HG03354 (cell line): ENCODE measurements around the gene SOX13.

Experiments
- ATAC-seq: cut with Tn5 transposase; IDR thresholded peaks from one replicate; pipeline ENCODE4 v1.9.1; 2021; ENCODE audit warnings: mild to moderate bottlenecking; ENCODE audit not compliant: unreplicated experiment, poor library complexity, severe bottlenecking

SOX13 gene

DNA sequence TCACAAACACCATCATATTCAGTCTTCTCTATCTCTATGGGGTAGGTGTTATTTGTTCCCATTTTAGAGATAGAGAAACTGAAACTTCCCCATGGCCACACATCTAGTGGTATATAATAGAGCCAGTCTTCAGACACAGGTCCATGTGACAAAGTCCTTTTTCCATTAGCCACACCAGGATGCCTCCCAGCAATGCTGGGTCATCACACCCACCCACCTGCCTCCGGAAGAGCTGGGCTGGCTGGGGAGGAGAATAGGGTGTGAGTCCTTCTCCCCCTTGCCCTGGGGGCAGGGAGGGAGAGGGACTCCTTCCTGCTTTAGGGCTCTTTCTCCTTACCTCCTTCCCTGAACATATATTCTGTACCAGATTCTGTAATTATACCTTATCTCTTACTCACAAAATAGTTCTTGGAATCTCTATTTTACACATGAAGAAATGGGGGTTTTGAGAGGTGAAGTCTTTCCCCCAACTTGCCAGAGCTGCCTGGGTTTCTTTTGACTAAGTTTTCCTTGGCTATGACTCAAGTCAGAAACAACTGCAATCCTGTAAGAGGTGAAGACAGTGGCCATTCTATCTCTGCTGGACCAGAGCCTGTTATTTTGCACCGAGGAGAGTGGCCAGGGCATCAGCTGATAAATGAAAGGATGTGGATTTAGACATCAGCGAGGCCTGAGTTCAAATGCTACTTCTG, 30.0 kb downstream of the SOX13 start:
- ATAC-seq = no peak

DNA sequence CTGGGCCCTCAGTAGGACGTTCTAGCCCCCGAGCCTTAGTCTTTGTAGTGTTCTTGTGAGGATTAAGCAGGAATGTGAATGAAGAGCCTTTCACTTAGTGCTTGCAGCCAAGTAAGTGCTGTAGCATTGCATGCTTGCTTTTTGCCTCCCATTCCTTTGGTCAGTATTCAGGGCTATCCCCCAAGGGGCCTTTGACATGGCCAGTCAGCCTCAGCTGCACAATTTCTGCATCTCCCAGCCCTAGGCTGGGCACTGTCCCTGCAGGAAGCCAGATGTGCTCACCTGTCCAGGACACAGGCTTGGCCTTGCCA, 30.5 kb downstream of the SOX13 start:
- ATAC-seq = no peak

DNA sequence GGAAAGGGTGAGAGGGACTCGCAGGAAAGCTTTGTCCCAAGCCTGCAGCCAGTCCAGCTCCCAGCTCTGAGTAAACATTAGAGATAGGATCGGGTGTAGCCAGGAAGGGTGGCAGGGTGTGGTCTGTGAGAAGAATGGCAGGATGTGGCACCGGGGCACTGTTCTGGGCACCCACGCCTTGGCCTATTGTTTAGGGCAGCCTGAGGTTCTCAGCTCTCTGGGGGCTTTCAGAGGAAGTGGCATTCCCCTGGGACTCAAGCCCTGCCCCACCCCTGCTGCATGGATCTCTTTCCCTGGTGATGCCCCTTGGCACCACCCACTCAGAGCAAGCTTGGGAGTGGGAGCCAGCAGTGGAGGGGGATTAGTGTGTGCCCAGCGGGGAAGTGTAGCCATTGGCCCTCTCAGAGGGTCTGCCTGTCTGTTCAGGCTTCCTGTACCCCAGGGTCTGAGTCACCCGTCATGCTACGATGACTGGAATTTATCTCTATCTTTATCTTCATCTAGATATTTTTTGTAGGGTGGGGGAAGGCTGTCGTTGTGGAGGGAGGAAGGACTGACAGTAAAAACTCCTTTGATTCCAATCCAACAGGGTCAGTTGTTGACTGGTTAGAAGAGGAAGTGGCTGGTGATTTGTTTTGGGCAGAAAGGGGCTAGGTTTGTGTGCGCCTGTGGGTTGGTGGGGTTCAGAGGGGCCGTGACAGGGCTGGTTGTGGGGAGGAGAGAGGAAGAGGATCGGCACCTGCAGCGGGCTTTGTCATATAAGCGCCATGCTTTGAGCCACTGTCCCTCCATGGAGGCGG, 31.6 kb downstream of the SOX13 start:
- no peak for ATAC-seq

DNA sequence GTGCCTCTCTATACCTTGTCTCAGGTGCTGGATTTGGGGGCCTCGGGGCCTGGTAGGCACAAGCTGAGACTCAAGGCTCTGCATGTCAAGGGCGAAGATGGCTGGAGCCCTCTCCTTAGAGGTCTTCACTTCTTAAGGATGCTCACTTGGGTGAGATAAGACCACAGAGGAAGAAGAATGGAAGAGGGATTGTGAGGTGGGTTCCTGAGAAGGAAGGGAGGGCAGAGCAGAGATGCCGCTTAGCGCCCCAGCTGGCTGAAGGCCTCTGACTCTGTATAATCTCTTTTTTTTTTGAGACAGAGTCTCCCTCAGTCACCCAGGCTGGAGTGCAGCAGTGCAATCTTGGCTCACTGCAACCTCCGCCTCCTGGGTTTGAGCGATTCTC, 32.2 kb downstream of the SOX13 start:
- ATAC-seq = no peak

DNA sequence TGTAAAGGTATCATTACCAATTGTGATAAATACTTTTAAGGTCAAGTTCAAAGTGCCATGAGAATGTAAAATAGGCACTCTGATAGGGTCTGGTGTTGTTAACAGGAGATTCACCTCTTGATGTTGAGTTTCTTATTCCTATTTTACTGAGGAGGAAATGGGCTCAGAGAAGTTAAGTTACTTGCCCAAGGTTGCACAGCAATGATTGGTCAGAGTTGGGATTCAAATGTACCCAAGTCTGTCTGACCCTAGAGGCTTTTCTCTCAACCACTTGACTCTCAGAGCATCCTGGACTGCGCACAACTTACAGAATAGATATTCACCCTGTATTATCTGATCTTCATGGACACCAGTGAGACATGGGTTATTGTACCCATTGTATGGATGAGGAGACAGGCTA, 33.9 kb downstream of the SOX13 start:
- no peak for ATAC-seq

DNA sequence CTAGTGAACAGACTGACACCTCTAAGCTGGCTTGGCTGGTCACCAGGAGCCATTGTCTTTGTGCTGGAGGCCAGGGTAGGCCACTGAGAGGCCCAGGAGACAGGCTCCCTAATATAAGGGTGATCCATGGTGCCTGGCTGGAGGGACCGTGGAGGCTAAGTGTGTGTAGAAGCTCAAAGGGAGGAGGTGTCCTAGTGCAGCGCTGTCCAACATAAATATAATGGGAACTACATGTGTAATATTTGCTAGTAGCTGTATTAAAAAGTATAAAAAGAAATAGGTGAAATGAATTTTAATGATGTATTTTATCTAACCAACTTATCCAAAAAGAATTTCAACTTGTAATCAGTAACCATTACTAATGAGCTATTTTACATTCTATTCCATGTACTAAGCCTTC, 35.0 kb downstream of the SOX13 start:
- ATAC-seq = no peak

DNA sequence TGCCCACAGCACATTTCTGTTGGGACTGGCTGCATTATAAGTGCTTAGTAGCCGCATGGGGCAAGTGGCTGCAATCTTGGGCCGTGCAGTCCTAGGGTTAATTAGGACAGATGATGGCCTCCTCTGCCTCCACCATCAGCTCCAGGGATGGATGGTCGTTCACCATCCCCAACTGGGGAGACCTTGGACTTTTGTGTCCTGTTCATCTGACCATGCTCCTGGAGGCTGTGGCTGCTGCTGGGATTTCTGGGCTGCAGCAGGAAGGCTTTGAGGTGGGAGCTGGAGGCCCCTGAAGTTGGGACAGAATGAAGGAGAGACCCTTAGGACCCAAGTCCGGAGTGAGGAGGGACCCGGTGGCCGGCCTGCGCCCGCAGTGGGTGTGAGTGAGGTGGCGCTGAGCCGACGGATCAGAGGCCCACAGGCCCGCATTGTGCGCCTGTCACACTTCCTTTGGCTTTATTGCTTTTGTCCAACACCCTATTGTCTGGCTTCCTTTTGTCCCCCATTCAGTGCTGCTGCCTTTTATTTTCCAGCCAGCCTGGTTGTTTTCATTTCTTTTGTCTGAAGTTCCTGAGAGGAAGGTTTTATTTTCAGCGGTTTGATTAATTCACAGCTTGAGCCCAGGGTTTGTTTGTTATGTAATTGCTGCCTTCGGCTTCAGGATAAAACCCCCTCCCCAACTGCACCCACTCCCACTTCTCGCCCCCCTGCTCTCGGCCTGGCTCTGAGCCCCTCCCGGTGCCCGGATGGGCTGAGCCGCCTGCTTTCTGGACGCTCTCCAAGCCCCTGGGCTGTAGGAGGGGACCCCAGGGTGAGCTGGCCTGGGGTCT, 35.6 kb downstream of the SOX13 start:
- no peak for ATAC-seq

DNA sequence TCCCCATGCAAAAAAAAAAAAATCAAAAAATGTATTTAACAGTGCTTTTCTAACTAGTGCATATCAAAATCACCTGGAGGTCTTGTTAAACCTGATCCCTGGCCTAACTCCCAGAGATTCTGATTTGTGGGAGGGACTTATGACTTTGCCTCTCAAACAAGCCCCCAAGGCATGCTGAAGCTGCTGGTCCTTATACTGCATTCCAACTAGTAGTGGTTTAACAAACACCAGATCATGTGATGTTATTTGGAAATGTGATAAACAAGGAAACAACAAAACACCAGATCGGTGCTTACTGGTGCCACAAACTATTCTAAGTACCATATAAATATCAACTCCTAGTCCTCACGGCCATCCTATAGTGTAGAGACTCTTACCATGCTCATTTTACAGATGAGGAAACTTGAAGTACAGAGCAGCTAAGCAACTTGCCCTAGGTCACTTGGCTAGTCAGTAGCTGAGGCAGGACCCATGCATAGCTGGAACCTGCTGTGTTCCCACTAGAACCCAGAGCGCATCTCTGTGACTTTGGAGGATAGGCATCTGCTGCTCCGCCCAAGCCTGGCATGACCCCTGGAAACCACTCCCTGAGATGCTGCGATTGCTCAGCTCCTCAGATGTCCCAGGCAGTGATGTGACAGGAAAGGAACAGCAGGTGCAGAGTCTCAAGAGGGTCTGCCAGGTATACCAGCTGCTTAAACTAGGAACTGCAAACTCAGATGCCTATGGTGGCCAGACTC, 38.1 kb downstream of the SOX13 start:
- ATAC-seq = no peak

DNA sequence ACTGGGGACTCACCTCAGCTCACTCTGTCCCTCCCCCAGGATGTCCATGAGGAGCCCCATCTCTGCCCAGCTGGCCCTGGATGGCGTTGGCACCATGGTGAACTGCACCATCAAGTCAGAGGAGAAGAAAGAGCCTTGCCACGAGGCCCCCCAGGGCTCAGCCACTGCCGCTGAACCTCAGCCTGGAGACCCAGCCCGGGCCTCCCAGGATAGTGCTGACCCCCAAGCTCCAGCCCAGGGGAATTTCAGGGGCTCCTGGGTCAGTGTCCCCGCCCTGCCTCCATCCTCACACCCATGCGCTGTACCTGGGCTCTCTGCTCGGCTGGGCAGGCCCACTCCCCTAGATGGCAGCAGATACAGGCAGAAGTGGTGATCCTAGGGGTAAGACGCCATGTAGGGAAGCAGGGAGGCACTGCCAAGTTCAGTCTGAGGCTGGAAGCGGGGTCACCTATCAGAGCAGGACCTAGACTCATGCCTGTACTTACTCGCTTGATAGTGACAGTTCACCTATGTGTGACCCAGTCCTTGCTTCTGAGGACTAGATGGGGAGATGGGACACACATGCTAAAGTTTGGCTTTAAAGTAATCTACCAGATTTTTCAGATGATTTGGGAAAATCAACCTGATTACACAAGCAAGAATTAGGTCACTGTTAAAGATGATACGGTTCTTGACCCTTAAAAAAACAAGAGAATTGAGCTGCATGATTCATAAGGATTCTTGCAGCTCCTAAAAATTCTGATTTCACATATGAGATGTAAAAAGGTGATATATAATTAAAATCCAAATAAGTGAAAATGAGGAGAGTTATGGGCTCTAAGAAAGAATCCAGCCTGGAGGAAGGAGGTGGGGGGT, 40.2 kb downstream of the SOX13 start:
- no peak for ATAC-seq

DNA sequence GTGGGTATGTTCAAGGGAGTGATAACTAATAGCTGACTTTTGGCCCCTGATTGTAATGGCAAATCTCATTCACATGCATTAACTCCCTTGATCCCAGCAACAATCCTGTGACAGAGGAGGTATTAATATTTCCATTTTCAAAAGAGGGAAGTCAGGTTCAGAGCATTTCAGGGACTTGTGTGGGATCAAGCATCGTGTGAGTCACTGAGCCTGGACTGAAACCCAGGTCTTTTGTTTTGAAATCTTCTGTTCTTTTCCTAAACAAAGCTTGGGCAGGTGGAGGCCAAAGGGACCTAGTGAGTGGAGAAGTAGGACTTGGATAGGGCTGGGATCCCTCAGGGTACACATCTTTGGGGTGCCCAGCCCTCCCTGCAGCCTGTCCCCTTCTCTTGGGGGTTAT, 41.0 kb downstream of the SOX13 start:
- no peak for ATAC-seq

DNA sequence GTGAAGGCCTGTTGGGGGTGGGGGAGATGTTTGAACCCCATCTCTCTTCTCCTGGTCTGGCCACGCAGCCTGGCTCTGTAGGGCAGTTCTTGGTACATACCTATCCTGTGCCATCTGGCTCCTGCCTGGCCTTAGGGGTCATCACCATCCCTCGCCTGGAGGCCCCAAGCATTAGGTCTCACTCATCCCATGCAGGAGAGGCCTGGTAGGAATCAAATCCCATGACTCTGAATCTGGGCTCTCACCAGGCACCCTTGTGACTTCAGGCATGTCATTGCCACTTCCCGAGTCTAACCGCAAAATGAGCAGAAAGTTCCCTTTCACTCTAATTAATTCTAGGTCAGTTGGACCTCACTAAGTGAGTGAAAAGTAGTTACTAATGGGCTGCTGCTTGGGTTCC, 41.7 kb downstream of the SOX13 start:
- ATAC-seq = no peak

DNA sequence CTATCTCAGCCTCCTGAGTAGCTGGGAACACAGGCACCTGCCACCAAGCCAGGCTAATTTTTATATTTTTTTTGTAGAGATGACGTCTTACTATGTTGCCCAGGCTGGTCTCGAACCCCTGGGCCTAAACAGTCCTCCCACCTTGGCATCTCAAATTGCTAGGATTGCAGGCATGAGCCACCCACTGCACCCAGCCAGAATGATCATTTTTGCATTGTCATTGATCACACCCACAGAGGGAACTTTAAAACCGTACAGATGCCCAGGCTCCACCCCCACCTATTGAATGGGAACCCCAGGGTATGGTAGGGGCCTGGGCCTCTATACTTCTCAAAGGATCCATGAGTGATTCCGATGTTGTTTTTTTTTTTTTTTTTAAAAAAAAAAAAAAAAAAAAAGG, 42.2 kb downstream of the SOX13 start:
- no peak for ATAC-seq

DNA sequence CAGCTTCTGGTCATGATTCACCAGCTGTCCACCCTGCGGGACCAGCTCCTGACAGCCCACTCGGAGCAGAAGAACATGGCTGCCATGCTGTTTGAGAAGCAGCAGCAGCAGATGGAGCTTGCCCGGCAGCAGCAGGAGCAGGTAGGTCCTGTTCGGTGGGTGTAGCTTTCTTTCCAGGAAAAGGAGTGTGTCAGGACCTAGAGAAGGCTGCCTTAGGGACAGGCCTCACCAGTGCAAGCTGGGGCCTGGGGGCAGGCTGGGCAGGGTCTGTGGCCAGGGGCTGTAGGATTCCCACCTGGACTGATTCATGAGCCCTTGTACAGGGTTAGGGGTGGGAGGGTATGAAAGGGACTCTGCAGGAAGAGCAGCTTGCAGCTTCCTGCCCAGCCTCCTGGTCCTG, 43.6 kb downstream of the SOX13 start:
- ATAC-seq = no peak

DNA sequence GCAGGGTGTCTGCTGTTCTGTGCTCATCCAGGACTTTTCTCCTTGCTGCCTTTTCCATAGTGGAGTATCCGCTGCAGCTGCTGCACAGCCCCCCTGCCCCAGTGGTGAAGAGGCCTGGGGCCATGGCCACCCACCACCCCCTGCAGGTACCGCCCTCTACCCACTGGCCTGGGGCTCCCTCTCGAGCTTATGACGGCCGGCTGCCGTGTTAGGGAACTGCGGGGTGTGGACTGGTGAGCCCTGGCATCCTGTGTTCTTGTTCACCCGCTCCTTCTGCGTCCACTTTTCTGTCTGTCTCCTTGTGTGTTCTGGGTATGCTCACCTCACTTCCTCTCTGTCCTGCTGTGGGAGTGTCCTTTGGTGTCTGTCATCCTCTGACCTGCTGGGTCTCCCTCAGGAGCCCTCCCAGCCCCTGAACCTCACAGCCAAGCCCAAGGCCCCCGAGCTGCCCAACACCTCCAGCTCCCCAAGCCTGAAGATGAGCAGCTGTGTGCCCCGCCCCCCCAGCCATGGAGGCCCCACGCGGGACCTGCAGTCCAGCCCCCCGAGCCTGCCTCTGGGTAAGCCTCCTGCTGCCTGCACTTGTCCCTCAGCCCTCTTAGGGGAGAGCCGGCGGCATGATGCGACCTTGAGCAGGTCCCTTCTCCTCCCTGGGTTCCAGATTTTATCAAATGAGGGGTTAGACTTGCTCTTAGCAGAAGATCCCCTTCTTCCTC, 49.1 kb downstream of the SOX13 start:
- no peak for ATAC-seq

DNA sequence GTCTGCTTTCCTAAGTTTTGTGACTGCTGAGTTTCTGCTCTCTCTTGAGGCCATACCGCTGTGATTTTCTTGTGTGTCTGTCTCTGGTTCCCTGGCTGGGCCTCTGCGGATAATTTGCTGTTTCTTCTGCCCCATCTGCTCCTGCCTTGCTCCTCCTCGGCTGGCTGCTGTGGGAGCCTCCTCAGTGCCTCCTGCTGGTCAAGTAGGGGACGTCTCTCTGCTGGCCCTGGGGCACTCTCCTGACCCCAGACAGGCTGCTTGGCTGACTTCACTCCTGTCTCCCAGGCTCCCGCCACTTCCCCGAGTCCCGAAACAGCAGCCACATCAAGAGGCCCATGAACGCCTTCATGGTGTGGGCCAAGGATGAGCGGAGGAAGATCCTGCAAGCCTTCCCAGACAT, 50.5 kb downstream of the SOX13 start:
- no peak for ATAC-seq

DNA sequence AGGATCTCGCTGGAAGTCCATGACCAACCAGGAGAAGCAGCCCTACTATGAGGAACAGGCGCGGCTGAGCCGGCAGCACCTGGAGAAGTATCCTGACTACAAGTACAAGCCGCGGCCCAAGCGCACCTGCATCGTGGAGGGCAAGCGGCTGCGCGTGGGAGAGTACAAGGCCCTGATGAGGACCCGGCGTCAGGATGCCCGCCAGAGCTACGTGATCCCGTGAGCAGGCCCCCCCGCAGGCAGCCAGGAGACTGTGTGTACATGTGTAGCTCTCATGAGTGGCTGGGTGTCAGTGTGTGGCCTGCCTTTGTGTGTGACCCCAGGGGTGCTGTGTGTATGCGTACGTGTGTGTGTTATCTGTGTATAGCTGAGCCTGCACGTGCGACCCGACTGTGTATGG, 51.7 kb downstream of the SOX13 start:
- no peak for ATAC-seq

DNA sequence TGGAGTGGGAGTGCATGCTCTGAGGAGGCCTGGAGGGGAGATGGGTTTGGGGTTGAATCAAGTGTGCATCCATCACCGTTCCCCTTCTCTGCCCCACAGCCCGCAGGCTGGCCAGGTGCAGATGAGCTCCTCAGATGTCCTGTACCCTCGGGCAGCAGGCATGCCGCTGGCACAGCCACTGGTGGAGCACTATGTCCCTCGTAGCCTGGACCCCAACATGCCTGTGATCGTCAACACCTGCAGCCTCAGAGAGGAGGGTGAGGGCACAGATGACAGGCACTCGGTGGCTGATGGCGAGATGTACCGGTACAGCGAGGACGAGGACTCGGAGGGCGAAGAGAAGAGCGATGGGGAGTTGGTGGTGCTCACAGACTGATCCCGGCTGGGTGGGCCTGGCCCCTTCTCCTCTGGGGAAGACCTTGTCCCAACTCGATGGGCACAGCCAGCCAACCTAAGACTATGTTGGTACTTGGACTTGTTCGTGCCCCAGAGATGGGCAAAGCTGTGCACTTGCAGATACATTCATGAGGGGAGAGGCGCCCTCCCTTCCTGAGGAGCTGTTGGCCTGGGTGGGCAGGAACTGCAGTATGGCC, 52.9 kb downstream of the SOX13 start:
- ATAC-seq = no peak

DNA sequence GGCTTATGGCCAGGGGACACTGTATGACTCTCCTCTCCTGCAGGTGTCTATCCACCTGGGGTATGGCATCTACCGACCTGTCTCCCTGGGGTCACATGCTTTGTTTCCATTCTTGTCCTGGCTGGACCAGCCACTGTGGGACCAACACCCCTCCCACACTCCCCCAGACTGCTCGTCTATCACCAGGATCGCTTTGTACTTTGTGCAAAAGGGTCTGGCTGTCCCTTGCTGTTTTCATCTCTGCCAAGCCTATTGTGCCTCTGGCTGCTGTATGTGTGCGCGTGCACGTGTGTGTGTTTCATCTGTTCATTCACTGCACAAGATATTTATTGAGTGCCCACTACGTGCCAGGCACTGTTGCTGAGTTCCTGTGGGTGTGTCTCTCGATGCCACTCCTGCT, 53.5 kb downstream of the SOX13 start:
- no peak for ATAC-seq
